Measurements from ENCODE around the gene FMNL1.
A peak's percentile ranks its signal among the peaks of the same experiment; 100 is the strongest.

The FMNL1 gene

GRCh38 chr17:45258981-45259380 is 37.3 kb downstream of the FMNL1 start:
- no peak overlapping the region for H3K4me3 ChIP-seq (replicated peaks in 1 of 2; ENCODE audit: low read depth in 2 of 2, low read length in 2 of 2)
- no peak for TF ChIP-seq CTCF (IDR thresholded peaks at IDR 0.05; ENCODE audit: low read depth, low read length)
- DNase-seq (ENCODE audit: low read depth in 2 of 2), result no peak

DNA sequence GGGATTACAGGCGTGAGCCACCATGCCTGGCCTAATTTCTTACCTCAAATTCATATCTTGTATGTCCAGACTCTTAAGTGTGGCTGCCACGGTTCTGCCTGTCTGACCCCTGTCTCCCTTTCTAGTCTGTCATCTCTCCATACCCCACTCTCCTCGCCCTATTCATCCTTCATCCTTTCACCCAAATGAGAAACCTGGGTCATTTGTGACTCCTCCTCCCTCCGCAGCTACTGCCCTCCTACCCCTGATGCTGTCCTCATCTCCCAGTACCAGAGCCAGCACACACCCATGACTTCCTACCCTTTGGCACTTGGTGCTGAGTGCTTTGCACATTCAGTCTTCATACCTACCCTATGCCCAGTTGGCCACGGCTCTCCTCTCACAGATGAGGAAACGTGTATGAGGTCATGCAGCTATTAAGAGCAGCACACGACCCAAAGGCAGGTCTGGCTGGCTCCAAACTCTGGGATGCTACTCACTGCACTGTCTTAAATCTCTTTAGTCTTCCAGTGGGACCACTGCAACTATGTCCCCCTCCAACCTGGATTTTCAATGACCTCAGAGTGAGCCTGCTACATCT is 38.6 kb downstream of the FMNL1 start:
- no peak for TF ChIP-seq CTCF (IDR thresholded peaks at IDR 0.05; ENCODE audit: low read depth, low read length)
- H3K4me3 ChIP-seq (replicated peaks in 1 of 2; ENCODE audit: low read depth in 2 of 2, low read length in 2 of 2), result no peak overlapping the region
- no peak for DNase-seq (ENCODE audit: low read depth in 2 of 2)

- TF ChIP-seq CTCF (IDR thresholded peaks at IDR 0.05; ENCODE audit: low read depth, low read length), result no peak
- DNase-seq (ENCODE audit: low read depth in 2 of 2), result peak in 1 of 2 donors; percentile 31
- peak within 1 kb of the TSS; percentile 37 to 54 for H3K4me3 ChIP-seq (replicated peaks in 1 of 2; ENCODE audit: low read depth in 2 of 2, low read length in 2 of 2)
These were observed 40.2 kb downstream of the FMNL1 start, which contains the start of gene SPATA32 for GRCh38 chr17:45261577-45262515. Gene SPATA32 (minus strand): TSS chr17:45262094. CDS start chr17:45262016, 78 bp downstream.

GRCh38 chr17:45262516-45263476 is 41.1 kb downstream of the FMNL1 start:
- H3K4me3 ChIP-seq (replicated peaks in 1 of 2; ENCODE audit: low read depth in 2 of 2, low read length in 2 of 2), result no peak overlapping the region
- DNase-seq (ENCODE audit: low read depth in 2 of 2), result peak; percentile 52 to 58
- TF ChIP-seq CTCF (IDR thresholded peaks at IDR 0.05; ENCODE audit: low read depth, low read length), result no peak

DNA sequence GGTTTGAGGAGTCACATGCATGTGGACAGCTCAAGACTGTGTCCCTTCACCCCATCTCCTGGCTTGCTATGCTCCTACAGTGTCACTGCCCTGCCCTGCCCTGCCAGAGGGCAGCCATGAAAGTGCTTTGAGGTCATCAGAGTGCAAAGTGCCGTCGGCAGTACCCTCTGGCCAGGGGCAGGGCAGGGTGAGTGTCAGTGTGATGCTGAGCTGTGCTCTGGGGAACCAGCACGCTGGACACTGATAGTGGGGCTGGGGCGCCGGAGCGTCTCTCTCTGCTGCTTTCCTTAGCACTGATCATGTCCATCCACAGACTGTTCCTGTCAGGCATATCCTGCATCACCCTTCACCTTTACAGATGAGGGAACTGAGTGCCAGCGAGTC is 41.8 kb downstream of the FMNL1 start:
- H3K4me3 ChIP-seq (replicated peaks in 1 of 2; ENCODE audit: low read depth in 2 of 2, low read length in 2 of 2), result no peak overlapping the region
- DNase-seq (ENCODE audit: low read depth in 2 of 2), result no peak
- TF ChIP-seq CTCF (IDR thresholded peaks at IDR 0.05; ENCODE audit: low read depth, low read length), result no peak

- no peak overlapping the region for H3K4me3 ChIP-seq (replicated peaks in 1 of 2; ENCODE audit: low read depth in 2 of 2, low read length in 2 of 2)
These were observed 42.7 kb downstream of the FMNL1 start for GRCh38 chr17:45264430-45264829.

More at GRCh38 chr17:45264430-45264829, 42.7 kb downstream of the FMNL1 start:
- DNase-seq (ENCODE audit: low read depth in 2 of 2), result no peak
- TF ChIP-seq CTCF (IDR thresholded peaks at IDR 0.05; ENCODE audit: low read depth, low read length), result no peak

Data from cardiac fibroblast (primary cell).